DND-41 (cell line): Measurements from ENCODE around the gene MX2.

ENCODE experiments used
- ATAC-seq: fragments of 200-7000 bp; cut with Tn5 transposase; 3 replicates; pipeline ENCODE4 v1.9.1; 2021; ENCODE audit warnings: low read depth; ENCODE audit not compliant: insufficient read depth
- DNase-seq: peaks from one replicate; pipeline ENCODE4 v3.0.0-alpha.2; 2020
- H2AFZ ChIP-seq: 2 replicates; pipeline ENCODE4 v1.6.0; 2012; ENCODE audit warnings: low read depth, low read length
- H3K27ac ChIP-seq: 2 replicates; pipeline ENCODE4 v1.5.1; 2012; ENCODE audit warnings: low read length, inconsistent platforms
- H3K27me3 ChIP-seq: fragments of 200-600 bp; sonication (generic); 2 replicates; pipeline ENCODE4 v1.6.0; 2012; ENCODE audit warnings: low read length, mild to moderate bottlenecking, inconsistent platforms; ENCODE audit not compliant: insufficient read depth, poor library complexity
- H3K36me3 ChIP-seq: 2 replicates; pipeline ENCODE4 v1.5.1; 2012; ENCODE audit warnings: low read length, inconsistent platforms; ENCODE audit not compliant: insufficient read depth
- H3K4me1 ChIP-seq: 2 replicates; pipeline ENCODE4 v1.5.1; 2012; ENCODE audit warnings: mild to moderate bottlenecking, low read length; ENCODE audit not compliant: insufficient read depth
- H3K4me2 ChIP-seq: 2 replicates; pipeline ENCODE4 v1.6.0; 2012; ENCODE audit warnings: mild to moderate bottlenecking, moderate library complexity, low read length, inconsistent platforms; ENCODE audit not compliant: insufficient read depth
- H3K4me3 ChIP-seq, 2 experiments: fragments of 200-600 bp in 1 of 2; shearing (Covaris generic) in 1 of 2; 2 replicates each; pipeline ENCODE4 v1.5.1; 2012 to 2016; ENCODE audit warnings: inconsistent platforms in 2 of 2, low read length in 2 of 2, mild to moderate bottlenecking in 2 of 2, low read depth in 1 of 2, moderate library complexity in 1 of 2
- H3K79me2 ChIP-seq: 2 replicates; pipeline ENCODE4 v1.6.0; 2012; ENCODE audit warnings: low read length, inconsistent platforms; ENCODE audit not compliant: insufficient read depth
- H3K9ac ChIP-seq: 2 replicates; pipeline ENCODE4 v1.6.0; 2012; ENCODE audit warnings: low read depth, mild to moderate bottlenecking, inconsistent platforms, low read length, moderate library complexity
- H3K9me3 ChIP-seq: 2 replicates; pipeline ENCODE4 v1.5.1; 2012; ENCODE audit warnings: low read length, moderate library complexity, mild to moderate bottlenecking, inconsistent platforms; ENCODE audit not compliant: insufficient read depth, severe bottlenecking
- H4K20me1 ChIP-seq: 2 replicates; pipeline ENCODE4 v1.6.0; 2012; ENCODE audit warnings: low read length; ENCODE audit not compliant: insufficient read depth
- CTCF ChIP-seq: IDR thresholded peaks from 2 replicates; pipeline ENCODE4 v1.5.1; 2012; ENCODE audit warnings: borderline replicate concordance, low read length, moderate library complexity, mild to moderate bottlenecking; ENCODE audit not compliant: poor library complexity, severe bottlenecking; ENCODE audit errors: extremely low read depth
- EZH2 ChIP-seq: IDR thresholded peaks from 3 replicates; pipeline ENCODE4 v1.6.1; 2012; ENCODE audit warnings: borderline replicate concordance, low read depth, mild to moderate bottlenecking, moderate library complexity, low read length, inconsistent platforms; ENCODE audit not compliant: severe bottlenecking

The MX2 gene

GRCh38 chr21:41387042-41387819, 25.4 kb downstream of the MX2 start:
- TF ChIP-seq EZH2, result no peak
- TF ChIP-seq CTCF, result no peak
- Histone ChIP-seq H3K9me3 (no peaks in the 10 kb centered on the region), H3K27ac (no peak overlapping the region), H3K27me3 (no peaks in the 10 kb centered on the region), H3K4me1 (no peaks in the 10 kb centered on the region), H3K4me3 (no peak overlapping the region), H3K4me2 (no peak overlapping the region), H3K9ac (no peak overlapping the region), H3K79me2 (no peaks in the 10 kb centered on the region), H4K20me1 (no peaks in the 10 kb centered on the region), H3K36me3 (peaks cover 67% of the 10 kb centered on the region), H2AFZ (no peak overlapping the region)
- ATAC-seq (no peak), DNase-seq (no peak)

- ATAC-seq, result no peak
- no peak overlapping the region for H2AFZ ChIP-seq
- TF ChIP-seq CTCF (no peak), EZH2 (no peak)
Observed at GRCh38 chr21:41387824-41388223, 26.0 kb downstream of the MX2 start.

GRCh38 chr21:41388259-41388658, 26.4 kb downstream of the MX2 start:
- ATAC-seq (no peak), DNase-seq (no peak)
- Histone ChIP-seq H3K27ac (no peak overlapping the region; the same call in 1 of the 2 replicates), H3K27me3 (no peaks in the 10 kb centered on the region), H3K4me2 (no peak overlapping the region), H3K4me1 (no peaks in the 10 kb centered on the region), H2AFZ (no peak overlapping the region), H3K36me3 (peaks cover 60% of the 10 kb centered on the region), H3K9ac (no peak overlapping the region), H3K79me2 (no peaks in the 10 kb centered on the region), H4K20me1 (no peaks in the 10 kb centered on the region), H3K4me3 (no peak overlapping the region), H3K9me3 (no peaks in the 10 kb centered on the region)
- TF ChIP-seq CTCF, result no peak
- TF ChIP-seq EZH2, result no peak

More at GRCh38 chr21:41387824-41388223, 26.0 kb downstream of the MX2 start:
- Histone ChIP-seq H3K4me1 (no peaks in the 10 kb centered on the region), H3K9ac (no peak overlapping the region), H3K9me3 (no peaks in the 10 kb centered on the region), H4K20me1 (no peaks in the 10 kb centered on the region), H3K27ac (no peak overlapping the region), H3K79me2 (no peaks in the 10 kb centered on the region), H3K4me3 (no peak overlapping the region), H3K4me2 (no peak overlapping the region), H3K36me3 (peaks cover 64% of the 10 kb centered on the region), H3K27me3 (no peaks in the 10 kb centered on the region)
- no peak for DNase-seq
